ENCODE data around the gene WHRN. TPM values are rescaled to one million over a fixed set of nuclear protein-coding genes. Genes with fewer than 3 reads are reported as not detected.

Gene WHRN
- total and polyA plus RNA-seq, 2 of the 13 experiments (the other 11 are each of a cell fraction or from before 2014, with no cell fraction given) = 2.3 to 5.3 TPM

DNA sequence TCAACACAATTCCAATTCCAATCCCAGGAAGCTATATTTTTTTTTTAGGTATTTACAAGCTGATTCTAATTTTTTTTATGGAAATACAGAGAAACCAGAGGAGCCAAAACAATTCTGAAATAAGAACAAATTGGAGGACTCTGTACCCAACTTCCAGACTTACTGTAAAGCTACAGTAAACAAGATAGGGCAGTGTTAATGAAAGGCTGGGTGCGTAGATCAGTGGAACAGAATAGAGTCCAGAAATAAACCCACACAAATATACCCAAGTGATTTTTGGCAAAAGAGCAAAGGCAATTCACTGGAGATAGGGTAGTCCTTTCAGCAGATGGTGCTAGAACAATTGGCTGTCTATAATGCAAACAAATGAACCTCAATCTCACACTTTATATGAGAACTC, 50.6 kb downstream of the WHRN start (continued):
- TF ChIP-seq, protein P1, sequence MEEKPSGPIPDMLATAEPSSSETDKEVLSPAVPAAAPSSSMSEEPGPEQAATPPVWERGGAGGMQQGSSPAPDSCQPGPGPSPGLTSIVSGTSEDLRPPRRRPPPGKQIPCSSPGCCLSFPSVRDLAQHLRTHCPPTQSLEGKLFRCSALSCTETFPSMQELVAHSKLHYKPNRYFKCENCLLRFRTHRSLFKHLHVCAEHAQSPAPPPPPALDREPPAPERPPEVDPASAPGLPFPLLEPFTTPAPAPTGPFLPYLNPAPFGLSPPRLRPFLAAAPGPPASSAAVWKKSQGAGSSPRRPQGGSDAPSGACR (CRISPR knock-in tag; IDR thresholded peaks at IDR 0.05) = no peak
- TF ChIP-seq HNRNPH1 (optimal IDR thresholded peaks at IDR 0.05; ENCODE audit: low read depth, low read length) = no peak
- TF ChIP-seq, protein P2, sequence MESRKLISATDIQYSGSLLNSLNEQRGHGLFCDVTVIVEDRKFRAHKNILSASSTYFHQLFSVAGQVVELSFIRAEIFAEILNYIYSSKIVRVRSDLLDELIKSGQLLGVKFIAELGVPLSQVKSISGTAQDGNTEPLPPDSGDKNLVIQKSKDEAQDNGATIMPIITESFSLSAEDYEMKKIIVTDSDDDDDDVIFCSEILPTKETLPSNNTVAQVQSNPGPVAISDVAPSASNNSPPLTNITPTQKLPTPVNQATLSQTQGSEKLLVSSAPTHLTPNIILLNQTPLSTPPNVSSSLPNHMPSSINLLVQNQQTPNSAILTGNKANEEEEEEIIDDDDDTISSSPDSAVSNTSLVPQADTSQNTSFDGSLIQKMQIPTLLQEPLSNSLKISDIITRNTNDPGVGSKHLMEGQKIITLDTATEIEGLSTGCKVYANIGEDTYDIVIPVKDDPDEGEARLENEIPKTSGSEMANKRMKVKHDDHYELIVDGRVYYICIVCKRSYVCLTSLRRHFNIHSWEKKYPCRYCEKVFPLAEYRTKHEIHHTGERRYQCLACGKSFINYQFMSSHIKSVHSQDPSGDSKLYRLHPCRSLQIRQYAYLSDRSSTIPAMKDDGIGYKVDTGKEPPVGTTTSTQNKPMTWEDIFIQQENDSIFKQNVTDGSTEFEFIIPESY (CRISPR knock-in tag; IDR thresholded peaks at IDR 0.05) = no peak

DNA sequence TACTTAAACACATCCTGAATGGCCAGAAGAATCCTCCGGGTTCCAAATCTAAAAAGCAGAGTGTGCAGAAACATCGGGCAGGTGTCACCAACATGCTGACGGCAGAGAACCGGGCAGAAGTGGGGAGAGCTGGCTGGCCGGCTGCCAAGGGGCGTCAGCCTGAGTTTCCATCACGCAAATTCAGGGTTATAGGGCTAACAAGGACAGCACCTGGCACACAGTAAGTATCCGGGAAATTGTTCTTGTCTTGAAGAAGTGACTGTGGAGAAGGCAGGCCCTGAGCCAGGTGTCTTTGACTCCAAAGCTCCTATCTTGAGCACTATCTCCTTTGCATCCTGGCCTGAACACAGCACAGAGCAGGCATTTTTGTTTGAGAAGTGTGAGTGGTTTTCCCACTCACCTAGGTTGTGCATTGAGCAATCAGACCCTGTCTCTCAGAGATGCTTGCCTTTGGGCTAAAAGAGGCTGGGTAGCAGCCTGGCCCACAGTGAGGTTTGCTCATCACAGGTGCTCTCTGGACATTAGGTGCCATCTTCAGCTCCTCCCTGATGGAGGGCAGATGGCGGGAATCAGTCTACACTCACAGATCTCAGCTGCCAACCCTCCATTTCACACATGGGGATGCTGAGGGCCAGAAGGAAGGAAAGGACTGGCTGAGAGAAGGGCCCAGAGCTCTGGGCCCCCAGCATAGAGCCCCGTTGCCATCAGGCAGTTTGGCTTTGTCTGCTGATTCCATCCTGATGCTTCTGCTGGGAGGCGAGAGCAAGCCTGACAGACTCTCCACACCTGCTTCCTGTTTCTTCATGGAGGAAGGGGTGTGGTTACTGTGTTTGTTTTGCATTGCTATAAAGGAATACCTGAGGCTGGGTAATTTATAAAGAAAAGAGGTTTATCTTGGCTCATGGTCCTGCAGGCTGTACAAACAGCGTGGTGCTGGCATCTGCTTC, 52.8 kb downstream of the WHRN start:
- ChIA-PET CTCF (ENCODE audit: low intra/inter-chr PET ratio, low total read pairs) (no interaction called here), POLR2A (no interaction called here)
- no peak for FAIRE-seq

More for the DNA sequence above, 52.8 kb downstream of the WHRN start:
- peaks cover 14% of the 10 kb centered on the region for H3K4me1 ChIP-seq (ENCODE audit: insufficient read depth, low read length)
- no peak overlapping the region for H3K4me2 ChIP-seq (ENCODE audit: low read depth, low read length)
- in situ Hi-C loops (cut with HindIII; ENCODE audit: extremely low pct_ligation_motif_present, low pct_unique_long_range_greater_than_20kb) = no loop called here
- no peak overlapping the region for H2AFZ ChIP-seq (ENCODE audit: low read length)
- no peak overlapping the region for H3K9ac ChIP-seq (ENCODE audit: insufficient read depth, low read depth, low read length)
- no peaks in the 10 kb centered on the region for H3K36me3 ChIP-seq (replicated peaks in 1 of 2; ENCODE audit: control insufficient read depth in 1 of 2, insufficient read depth in 2 of 2, low read length in 2 of 2)
- H3K27me3 ChIP-seq (ENCODE audit: control insufficient read depth in 1 of 2, insufficient read depth in 2 of 2, low read length in 2 of 2) = no peaks in the 10 kb centered on the region
- no peak for DNase-seq (ENCODE audit: low spot score)
- H3K4me3 ChIP-seq (replicated peaks in 1 of 3; ENCODE audit: insufficient read depth in 1 of 3, low read depth in 2 of 3, low read length in 3 of 3) = no peak overlapping the region
- TF ChIP-seq TEAD3 (CRISPR knock-in tag; optimal IDR thresholded peaks at IDR 0.05; ENCODE audit: borderline replicate concordance) = no peak
- no peak for TF ChIP-seq ARNT (IDR thresholded peaks at IDR 0.05)
- no peak for TF ChIP-seq JUND (CRISPR knock-in tag; IDR thresholded peaks at IDR 0.05)
- TF ChIP-seq PHF21A (CRISPR knock-in tag; IDR thresholded peaks at IDR 0.05) = no peak
- no peak for TF ChIP-seq RXRA (CRISPR knock-in tag; IDR thresholded peaks at IDR 0.05)
- no peak for TF ChIP-seq NFKB2 (CRISPR knock-in tag; IDR thresholded peaks at IDR 0.05; ENCODE audit: borderline replicate concordance)
- TF ChIP-seq ZNF234 (CRISPR knock-in tag; conservative IDR thresholded peaks at IDR 0.05) = no peak
- TF ChIP-seq CEBPB (IDR thresholded peaks at IDR 0.05; ENCODE audit: borderline replicate concordance, low read depth, low read length) = peak; percentile 4; the same call in 1 of the 2 replicates
- H4K20me1 ChIP-seq (ENCODE audit: insufficient read depth, low read length) = no peaks in the 10 kb centered on the region
- no peaks in the 10 kb centered on the region for H3K79me2 ChIP-seq (ENCODE audit: insufficient read depth, low read length)
- H3K27ac ChIP-seq (ENCODE audit: extremely low read length, insufficient read depth, low read length) = no peak overlapping the region
- WGBS (ENCODE audit: low lambda C conversion rate) = 80% methylated on average over 11 of the region's 12 CpGs
- ATAC-seq = no peak
- intact Hi-C loops (cut with micrococcal nuclease; ENCODE audit: unreplicated experiment) = no loop called here
- no TSS peak for BruUV-seq (replicated peaks)
- H3K9me3 ChIP-seq (ENCODE audit: low read length) = peaks cover 5% of the 10 kb centered on the region; the same call in 1 of the 2 replicates

All from HepG2 (cell line).